Measurements from ENCODE around the gene UBE2I.

DNA sequence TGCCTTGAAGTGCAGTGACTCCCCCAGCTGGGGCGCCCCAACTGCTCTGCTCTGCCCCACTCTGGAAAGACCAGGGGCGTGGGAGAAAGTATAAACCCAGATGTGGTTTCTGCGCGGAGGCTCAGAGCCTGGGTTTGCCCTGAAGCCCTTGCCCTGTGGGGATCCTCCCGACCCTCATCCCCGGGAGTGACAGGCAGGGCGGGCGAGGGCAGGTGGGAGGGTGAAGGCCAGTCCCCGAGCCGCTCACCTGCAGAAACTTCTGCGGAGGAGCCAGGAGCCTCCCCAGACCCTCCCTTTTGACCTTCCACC lies 49.7 kb upstream of the UBE2I start:
- TF ChIP-seq, protein P1, sequence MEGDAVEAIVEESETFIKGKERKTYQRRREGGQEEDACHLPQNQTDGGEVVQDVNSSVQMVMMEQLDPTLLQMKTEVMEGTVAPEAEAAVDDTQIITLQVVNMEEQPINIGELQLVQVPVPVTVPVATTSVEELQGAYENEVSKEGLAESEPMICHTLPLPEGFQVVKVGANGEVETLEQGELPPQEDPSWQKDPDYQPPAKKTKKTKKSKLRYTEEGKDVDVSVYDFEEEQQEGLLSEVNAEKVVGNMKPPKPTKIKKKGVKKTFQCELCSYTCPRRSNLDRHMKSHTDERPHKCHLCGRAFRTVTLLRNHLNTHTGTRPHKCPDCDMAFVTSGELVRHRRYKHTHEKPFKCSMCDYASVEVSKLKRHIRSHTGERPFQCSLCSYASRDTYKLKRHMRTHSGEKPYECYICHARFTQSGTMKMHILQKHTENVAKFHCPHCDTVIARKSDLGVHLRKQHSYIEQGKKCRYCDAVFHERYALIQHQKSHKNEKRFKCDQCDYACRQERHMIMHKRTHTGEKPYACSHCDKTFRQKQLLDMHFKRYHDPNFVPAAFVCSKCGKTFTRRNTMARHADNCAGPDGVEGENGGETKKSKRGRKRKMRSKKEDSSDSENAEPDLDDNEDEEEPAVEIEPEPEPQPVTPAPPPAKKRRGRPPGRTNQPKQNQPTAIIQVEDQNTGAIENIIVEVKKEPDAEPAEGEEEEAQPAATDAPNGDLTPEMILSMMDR (conservative IDR thresholded peaks at IDR 0.05; ENCODE audit: low read length), result no peak
- no peak for TF ChIP-seq EZH2phosphoT487 (IDR thresholded peaks at IDR 0.05; ENCODE audit: borderline replicate concordance)
